Naive B cell (primary cell): ENCODE results near the gene CDKL5. TPM values are rescaled to one million over a fixed set of nuclear protein-coding genes. Genes with fewer than 3 reads are reported as not detected.

Source experiments
- ATAC-seq, 2 donors: fragments of 150-1000 bp; cut with Tn5 transposase; 2 replicates each; pipeline ENCODE4 v1.10.0; 2021; ENCODE audit warnings: low read depth in 2 of 2, mild to moderate bottlenecking in 2 of 2, moderate library complexity in 2 of 2
- DNase-seq: peaks from one replicate; pipeline ENCODE4 v3.0.0; 2022
- H3K27ac Mint-ChIP-seq, 6 donors: one replicate each; pipeline ENCODE4 v1.8.0; 2020 to 2022; ENCODE audit warnings: mild to moderate bottlenecking in 6 of 6, mixed read lengths in 6 of 6, moderate library complexity in 5 of 6, inconsistent platforms in 2 of 6
- H3K27me3 Mint-ChIP-seq, 3 donors: one replicate each; pipeline ENCODE4 v1.8.0; 2021 to 2022; ENCODE audit warnings: mixed read lengths in 3 of 3, mild to moderate bottlenecking in 1 of 3
- H3K36me3 Mint-ChIP-seq, 2 donors: one replicate each; pipeline ENCODE4 v1.8.0; 2020 to 2022; ENCODE audit warnings: mixed read lengths in 2 of 2, inconsistent platforms in 1 of 2, mild to moderate bottlenecking in 1 of 2
- H3K4me1 Mint-ChIP-seq, 3 donors: one replicate each; pipeline ENCODE4 v1.8.0; 2020 to 2022; ENCODE audit warnings: mixed read lengths in 3 of 3, inconsistent platforms in 1 of 3, mild to moderate bottlenecking in 1 of 3, moderate library complexity in 1 of 3
- H3K4me3 Mint-ChIP-seq, 8 donors: one replicate each; pipeline ENCODE4 v1.8.0; 2020 to 2022; ENCODE audit warnings: mild to moderate bottlenecking in 8 of 8, mixed read lengths in 8 of 8, moderate library complexity in 8 of 8, inconsistent platforms in 2 of 8
- H3K9me3 Mint-ChIP-seq, 7 donors: one replicate each; pipeline ENCODE4 v1.8.0; 2020 to 2022; ENCODE audit warnings: mixed read lengths in 7 of 7, mild to moderate bottlenecking in 5 of 7, inconsistent platforms in 2 of 7, moderate library complexity in 1 of 7
- polyA plus RNA-seq, 6 donors: library from polyadenylated mRNA; unstranded; fragments of 300-500 nt; fragmentation: Illumina TruSeq; gene quantifications; one replicate each; pipeline ENCODE4 v1.2.3, GENCODE V29; 2021; ENCODE audit warnings: low read depth in 6 of 6

Gene CDKL5
- polyA plus RNA-seq, 6 donors from 2014 or later, result 1.8 to 3.1 (median 2.6) TPM

DNA sequence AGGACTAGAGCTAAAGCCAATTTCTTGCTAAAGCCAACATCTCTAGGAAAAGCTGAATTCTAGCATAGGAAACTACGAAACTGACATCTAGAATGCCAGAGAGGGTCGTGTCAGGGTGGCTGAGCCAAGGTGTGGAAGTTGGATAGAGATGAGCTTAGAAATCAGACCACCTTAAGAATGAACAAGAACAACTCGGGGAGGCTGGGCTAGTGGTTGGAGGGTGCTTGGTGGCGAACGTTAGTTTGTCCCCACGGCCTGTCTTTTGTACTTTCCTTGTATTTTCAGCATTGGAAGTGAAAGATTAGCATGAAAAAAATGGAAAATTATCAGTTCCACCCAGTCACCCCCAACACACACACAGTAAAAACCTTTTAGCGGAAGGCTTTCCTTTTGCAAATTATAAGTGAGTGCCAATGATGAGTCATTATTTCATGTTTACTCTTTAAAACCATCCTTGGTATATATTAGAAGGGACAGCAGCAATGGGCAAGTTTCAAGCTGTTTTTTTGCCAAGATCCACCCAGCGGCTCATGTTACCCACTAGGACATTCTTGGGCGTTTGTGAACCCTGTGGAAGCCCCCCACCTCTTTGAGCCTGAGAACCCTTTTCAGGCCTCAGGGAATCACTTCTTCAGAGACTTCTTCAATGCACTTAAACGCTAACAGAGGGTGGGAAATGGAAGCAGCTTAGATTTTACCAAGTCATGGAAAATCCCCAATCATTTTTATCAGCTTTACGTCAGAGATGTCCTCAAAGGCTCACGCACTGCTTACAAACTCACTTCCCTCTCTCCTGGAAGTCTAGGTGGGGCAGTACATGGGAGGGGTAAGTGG lies 277.2 kb downstream of the CDKL5 start:
- H3K9me3 Mint-ChIP-seq, result peaks cover 0 to 2% (median 0%) of the 10 kb centered on the region in 7 donors
- H3K36me3 Mint-ChIP-seq, result no peaks in the 10 kb centered on the region
- ATAC-seq (no peak), DNase-seq (no peak)
- H3K27me3 Mint-ChIP-seq, result peaks cover 0 to 13% (median 9%) of the 10 kb centered on the region in 3 donors
- H3K27ac Mint-ChIP-seq, result no peak overlapping the region
- H3K4me1 Mint-ChIP-seq, result no peaks in the 10 kb centered on the region
- H3K4me3 Mint-ChIP-seq, result no peak overlapping the region

Other genes with a start within 250 kb of the CDKL5 start
- under 1 TPM in 4 of 6 donors, not detected in 2; 0.16 to 0.32 (median 0.28) TPM for gene BEND2, start 204.7 kb upstream of the CDKL5 start, polyA plus RNA-seq
- gene SCML2, start 70.9 kb upstream of the CDKL5 start, polyA plus RNA-seq, result 1 to 10 TPM in 2 of 6 donors, under 1 TPM in 4; 0.74 to 2.4 (median 0.84) TPM
- gene RS1, start 246.5 kb downstream of the CDKL5 start, polyA plus RNA-seq, result under 1 TPM in 1 of 6 donors, not detected in 5; 0.09 TPM